K562 (cell line): ENCODE data around the gene ZDHHC8. TPM values are rescaled to one million over a fixed set of nuclear protein-coding genes. Genes with fewer than 3 reads are reported as not detected.

ENCODE experiments used
- CBX5 ChIP-seq: IDR thresholded peaks from 2 replicates; pipeline ENCODE4 v1.6.1; 2014; ENCODE audit warnings: low read depth, borderline replicate concordance
- FOXJ2 ChIP-seq: fragments of 200-800 bp; sonication (Bioruptor generic); IDR thresholded peaks from 2 replicates; pipeline ENCODE4 v1.6.1; 2016; ENCODE audit warnings: missing genetic modification characterization, missing compliant biosample characterization
- GABPB2 ChIP-seq: fragments of 250-450 bp; sonication (Bioruptor Pico); conservative IDR thresholded peaks from 2 replicates; pipeline ENCODE4 v1.5.1; 2021; ENCODE audit warnings: mild to moderate bottlenecking
- HSF4 ChIP-seq: fragments of 250-450 bp; sonication (Bioruptor Pico); IDR thresholded peaks from 2 replicates; pipeline ENCODE4 v2.1.2; 2022; ENCODE audit warnings: mild to moderate bottlenecking, moderate library complexity, borderline replicate concordance
- MTA2 ChIP-seq: fragments of 450-650 bp; IDR thresholded peaks from 2 replicates; pipeline ENCODE4 v1.6.1; 2016; ENCODE audit warnings: low read depth
- NFXL1 ChIP-seq: fragments of 450-650 bp; formaldehyde crosslinking; IDR thresholded peaks from 2 replicates; pipeline ENCODE4 v1.4.0; 2021; ENCODE audit warnings: mild to moderate bottlenecking
- OTX1 ChIP-seq: fragments of 450-650 bp; formaldehyde crosslinking; IDR thresholded peaks from 2 replicates; pipeline ENCODE4 v1.4.0; 2022; ENCODE audit warnings: mild to moderate bottlenecking
- RB1 ChIP-seq: fragments of 450-650 bp; IDR thresholded peaks from 2 replicates; pipeline ENCODE4 v1.6.1; 2017; ENCODE audit warnings: low read depth, mild to moderate bottlenecking
- ZNF165 ChIP-seq: fragments of 250-450 bp; sonication (Bioruptor Pico); IDR thresholded peaks from 2 replicates; pipeline ENCODE4 v1.4.0; 2020; ENCODE audit warnings: borderline replicate concordance
- ZNF311 ChIP-seq: fragments of 250-450 bp; sonication (Bioruptor Pico); IDR thresholded peaks from 2 replicates; pipeline ENCODE4 v1.4.0; 2020; ENCODE audit warnings: mild to moderate bottlenecking, moderate library complexity
- polyA plus RNA-seq, 8 experiments: library from polyadenylated mRNA; depleted of rRNA in 4 of 8; stranded (reverse) in 5 of 8; unstranded in 3 of 8; fragments of >200 nt; fragmentation: Nextera tagmentation in 2 of 8; fragmentation: Illumina TruSeq in 1 of 8; extraction: Ambion mirVana in 2 of 8; extraction: Trizol in 1 of 8; gene quantifications; 2 replicates each; pipeline versions ENCODE4 v1.2.1 to v1.2.3, GENCODE V29; 2011 to 2014; ENCODE audit warnings: inconsistent platforms in 1 of 8, missing spikeins in 1 of 8
- total RNA-seq, 7 experiments: library from RNA; depleted of rRNA in 6 of 7; stranded (reverse); fragments of >200 nt in 6 of 7; fragmentation: Illumina TruSeq in 2 of 7; extraction: Trizol in 2 of 7; gene quantifications; 2 replicates each; pipeline versions ENCODE4 v1.2.1 to v1.2.3, GENCODE V29; 2011 to 2021; ENCODE audit warnings: low replicate concordance in 1 of 7
- TF ChIP-seq, protein P1 (sequence below): fragments of 450-650 bp; IDR thresholded peaks from 2 replicates; pipeline ENCODE4 v1.6.1; 2016; ENCODE audit warnings: low read depth
- TF ChIP-seq, protein P2 (sequence below): sonication (generic); formaldehyde crosslinking; IDR thresholded peaks from 2 replicates; pipeline ENCODE4 v1.8.0; 2022; ENCODE audit warnings: missing genetic modification reagents, mild to moderate bottlenecking, borderline replicate concordance
- TF ChIP-seq, protein P3 (sequence below): fragments of 450-650 bp; formaldehyde crosslinking; conservative IDR thresholded peaks from 2 replicates; pipeline ENCODE4 v1.4.0; 2022; ENCODE audit warnings: mild to moderate bottlenecking, missing genetic modification characterization
- TF ChIP-seq, protein P4 (sequence below): fragments of 250-450 bp; sonication (Bioruptor Pico); IDR thresholded peaks from 2 replicates; pipeline ENCODE4 v1.5.1; 2021; ENCODE audit warnings: mild to moderate bottlenecking

The ZDHHC8 gene
- total and polyA plus RNA-seq, 9 of the 15 experiments (the other 6 are each of a cell fraction or from before 2014, with no cell fraction given): 0.04 to 109 (median 16.4) TPM

DNA sequence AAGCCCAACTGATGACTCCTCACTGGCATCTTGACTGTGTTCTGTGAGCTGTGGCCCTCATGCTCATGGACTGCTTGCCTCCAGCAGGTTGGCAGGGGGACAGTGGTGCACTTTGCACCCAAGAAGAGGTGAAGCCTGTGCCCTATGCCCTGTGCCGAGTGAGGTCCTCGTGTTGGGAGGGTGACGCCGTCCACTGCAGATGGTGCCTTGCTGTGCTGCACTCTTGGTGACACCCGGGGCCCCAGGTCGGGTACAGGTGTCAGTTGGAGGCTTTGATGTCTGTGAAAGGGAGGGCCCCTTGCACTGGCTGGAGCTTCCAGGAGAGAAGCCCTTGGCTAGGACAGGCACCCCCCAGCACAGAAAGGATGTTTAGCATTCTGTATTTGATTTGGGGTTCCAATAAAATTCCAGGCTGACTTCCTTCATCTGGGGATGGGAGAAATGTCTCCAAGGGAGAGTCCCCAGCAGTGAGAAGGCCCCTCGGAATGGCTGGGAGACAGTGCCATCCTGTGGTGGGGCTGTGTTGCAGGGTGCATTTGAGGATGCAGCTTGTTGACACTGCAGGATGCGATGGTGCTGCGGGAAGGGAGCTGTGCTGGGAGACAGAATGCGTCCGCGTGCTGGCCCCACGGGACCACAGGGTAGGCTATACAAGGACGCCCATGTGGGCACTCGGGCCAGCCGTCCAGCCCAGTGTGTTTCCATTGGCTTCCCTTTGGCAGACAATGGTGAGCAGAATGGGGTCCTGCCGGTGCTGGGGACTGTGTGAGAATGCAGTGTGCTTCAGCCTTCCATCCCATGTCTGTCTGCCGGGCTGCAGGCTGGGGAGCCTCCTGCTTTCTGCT lies 2.5 kb upstream of the ZDHHC8 start (continued):
- TF ChIP-seq, protein P1, sequence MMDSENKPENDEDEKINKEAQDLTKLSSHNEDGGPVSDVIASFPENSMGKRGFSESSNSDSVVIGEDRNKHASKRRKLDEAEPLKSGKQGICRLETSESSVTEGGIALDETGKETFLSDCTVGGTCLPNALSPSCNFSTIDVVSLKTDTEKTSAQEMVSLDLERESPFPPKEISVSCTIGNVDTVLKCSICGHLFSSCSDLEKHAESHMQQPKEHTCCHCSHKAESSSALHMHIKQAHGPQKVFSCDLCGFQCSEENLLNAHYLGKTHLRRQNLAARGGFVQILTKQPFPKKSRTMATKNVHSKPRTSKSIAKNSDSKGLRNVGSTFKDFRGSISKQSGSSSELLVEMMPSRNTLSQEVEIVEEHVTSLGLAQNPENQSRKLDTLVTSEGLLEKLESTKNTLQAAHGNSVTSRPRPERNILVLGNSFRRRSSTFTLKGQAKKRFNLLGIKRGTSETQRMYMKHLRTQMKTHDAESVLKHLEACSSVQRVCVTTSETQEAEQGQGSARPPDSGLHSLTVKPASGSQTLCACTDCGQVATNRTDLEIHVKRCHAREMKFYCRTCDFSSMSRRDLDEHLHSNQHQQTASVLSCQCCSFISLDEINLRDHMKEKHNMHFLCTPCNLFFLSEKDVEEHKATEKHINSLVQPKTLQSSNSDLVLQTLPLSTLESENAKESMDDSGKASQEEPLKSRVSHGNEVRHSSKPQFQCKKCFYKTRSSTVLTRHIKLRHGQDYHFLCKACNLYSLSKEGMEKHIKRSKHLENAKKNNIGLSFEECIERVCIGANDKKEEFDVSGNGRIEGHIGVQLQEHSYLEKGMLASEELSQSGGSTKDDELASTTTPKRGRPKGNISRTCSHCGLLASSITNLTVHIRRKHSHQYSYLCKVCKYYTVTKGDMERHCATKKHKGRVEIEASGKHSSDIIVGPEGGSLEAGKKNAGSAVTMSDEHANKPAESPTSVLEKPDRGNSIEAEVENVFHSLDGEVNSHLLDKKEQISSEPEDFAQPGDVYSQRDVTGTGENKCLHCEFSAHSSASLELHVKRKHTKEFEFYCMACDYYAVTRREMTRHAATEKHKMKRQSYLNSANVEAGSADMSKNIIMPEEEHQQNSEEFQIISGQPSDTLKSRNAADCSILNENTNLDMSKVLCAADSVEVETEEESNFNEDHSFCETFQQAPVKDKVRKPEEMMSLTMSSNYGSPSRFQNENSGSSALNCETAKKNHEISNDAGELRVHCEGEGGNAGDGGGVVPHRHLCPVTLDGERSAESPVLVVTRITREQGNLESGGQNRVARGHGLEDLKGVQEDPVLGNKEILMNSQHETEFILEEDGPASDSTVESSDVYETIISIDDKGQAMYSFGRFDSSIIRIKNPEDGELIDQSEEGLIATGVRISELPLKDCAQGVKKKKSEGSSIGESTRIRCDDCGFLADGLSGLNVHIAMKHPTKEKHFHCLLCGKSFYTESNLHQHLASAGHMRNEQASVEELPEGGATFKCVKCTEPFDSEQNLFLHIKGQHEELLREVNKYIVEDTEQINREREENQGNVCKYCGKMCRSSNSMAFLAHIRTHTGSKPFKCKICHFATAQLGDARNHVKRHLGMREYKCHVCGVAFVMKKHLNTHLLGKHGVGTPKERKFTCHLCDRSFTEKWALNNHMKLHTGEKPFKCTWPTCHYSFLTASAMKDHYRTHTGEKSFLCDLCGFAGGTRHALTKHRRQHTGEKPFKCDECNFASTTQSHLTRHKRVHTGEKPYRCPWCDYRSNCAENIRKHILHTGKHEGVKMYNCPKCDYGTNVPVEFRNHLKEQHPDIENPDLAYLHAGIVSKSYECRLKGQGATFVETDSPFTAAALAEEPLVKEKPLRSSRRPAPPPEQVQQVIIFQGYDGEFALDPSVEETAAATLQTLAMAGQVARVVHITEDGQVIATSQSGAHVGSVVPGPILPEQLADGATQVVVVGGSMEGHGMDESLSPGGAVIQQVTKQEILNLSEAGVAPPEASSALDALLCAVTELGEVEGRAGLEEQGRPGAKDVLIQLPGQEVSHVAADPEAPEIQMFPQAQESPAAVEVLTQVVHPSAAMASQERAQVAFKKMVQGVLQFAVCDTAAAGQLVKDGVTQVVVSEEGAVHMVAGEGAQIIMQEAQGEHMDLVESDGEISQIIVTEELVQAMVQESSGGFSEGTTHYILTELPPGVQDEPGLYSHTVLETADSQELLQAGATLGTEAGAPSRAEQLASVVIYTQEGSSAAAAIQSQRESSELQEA: no peak
- TF ChIP-seq OTX1 (no peak), ZNF311 (no peak), CBX5 (peak; percentile 27; the same call in 1 of the 2 replicates), ZNF165 (CRISPR knock-in tag) (no peak), FOXJ2 (tag) (no peak), HSF4 (CRISPR knock-in tag) (0 out of 2 replicates have a peak, but pooled peaks have one; percentile 33), MTA2 (no peak), GABPB2 (CRISPR knock-in tag) (no peak), NFXL1 (CRISPR knock-in tag) (0 out of 2 replicates have a peak, but pooled peaks have one; percentile 48), RB1 (peak; percentile 84; the same call in 1 of the 2 replicates)
- TF ChIP-seq, protein P2, sequence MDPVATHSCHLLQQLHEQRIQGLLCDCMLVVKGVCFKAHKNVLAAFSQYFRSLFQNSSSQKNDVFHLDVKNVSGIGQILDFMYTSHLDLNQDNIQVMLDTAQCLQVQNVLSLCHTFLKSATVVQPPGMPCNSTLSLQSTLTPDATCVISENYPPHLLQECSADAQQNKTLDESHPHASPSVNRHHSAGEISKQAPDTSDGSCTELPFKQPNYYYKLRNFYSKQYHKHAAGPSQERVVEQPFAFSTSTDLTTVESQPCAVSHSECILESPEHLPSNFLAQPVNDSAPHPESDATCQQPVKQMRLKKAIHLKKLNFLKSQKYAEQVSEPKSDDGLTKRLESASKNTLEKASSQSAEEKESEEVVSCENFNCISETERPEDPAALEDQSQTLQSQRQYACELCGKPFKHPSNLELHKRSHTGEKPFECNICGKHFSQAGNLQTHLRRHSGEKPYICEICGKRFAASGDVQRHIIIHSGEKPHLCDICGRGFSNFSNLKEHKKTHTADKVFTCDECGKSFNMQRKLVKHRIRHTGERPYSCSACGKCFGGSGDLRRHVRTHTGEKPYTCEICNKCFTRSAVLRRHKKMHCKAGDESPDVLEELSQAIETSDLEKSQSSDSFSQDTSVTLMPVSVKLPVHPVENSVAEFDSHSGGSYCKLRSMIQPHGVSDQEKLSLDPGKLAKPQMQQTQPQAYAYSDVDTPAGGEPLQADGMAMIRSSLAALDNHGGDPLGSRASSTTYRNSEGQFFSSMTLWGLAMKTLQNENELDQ (CRISPR knock-in tag): no peak
- TF ChIP-seq, protein P3, sequence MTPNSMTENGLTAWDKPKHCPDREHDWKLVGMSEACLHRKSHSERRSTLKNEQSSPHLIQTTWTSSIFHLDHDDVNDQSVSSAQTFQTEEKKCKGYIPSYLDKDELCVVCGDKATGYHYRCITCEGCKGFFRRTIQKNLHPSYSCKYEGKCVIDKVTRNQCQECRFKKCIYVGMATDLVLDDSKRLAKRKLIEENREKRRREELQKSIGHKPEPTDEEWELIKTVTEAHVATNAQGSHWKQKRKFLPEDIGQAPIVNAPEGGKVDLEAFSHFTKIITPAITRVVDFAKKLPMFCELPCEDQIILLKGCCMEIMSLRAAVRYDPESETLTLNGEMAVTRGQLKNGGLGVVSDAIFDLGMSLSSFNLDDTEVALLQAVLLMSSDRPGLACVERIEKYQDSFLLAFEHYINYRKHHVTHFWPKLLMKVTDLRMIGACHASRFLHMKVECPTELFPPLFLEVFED (CRISPR knock-in tag): peak; percentile 79; the same call in 1 of the 2 replicates
- TF ChIP-seq, protein P4, sequence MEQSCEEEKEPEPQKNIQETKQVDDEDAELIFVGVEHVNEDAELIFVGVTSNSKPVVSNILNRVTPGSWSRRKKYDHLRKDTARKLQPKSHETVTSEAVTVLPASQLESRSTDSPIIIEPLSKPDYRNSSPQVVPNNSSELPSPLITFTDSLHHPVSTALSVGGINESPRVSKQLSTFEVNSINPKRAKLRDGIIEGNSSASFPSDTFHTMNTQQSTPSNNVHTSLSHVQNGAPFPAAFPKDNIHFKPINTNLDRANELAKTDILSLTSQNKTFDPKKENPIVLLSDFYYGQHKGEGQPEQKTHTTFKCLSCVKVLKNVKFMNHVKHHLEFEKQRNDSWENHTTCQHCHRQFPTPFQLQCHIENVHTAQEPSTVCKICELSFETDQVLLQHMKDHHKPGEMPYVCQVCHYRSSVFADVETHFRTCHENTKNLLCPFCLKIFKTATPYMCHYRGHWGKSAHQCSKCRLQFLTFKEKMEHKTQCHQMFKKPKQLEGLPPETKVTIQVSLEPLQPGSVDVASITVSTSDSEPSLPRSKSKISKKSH (CRISPR knock-in tag): no peak; the same call in 1 of the 2 replicates
